IPS DF 6.9 (cell line): ENCODE measurements around the gene EPB41.

ENCODE experiments used
- DNase-seq: peaks from one replicate; pipeline ENCODE4 v3.0.0-alpha.2; 2013; ENCODE audit warnings: low read depth, low spot score
- H3K27ac ChIP-seq: one replicate; pipeline ENCODE4 v1.5.1; 2013; ENCODE audit warnings: low read length, control low read depth
- H3K27me3 ChIP-seq: 2 replicates; pipeline ENCODE4 v1.6.1; 2013; ENCODE audit warnings: mild to moderate bottlenecking, low read length; ENCODE audit not compliant: control insufficient read depth, insufficient read depth
- H3K36me3 ChIP-seq: 2 replicates; pipeline ENCODE4 v1.6.1; 2013; ENCODE audit warnings: low read length; ENCODE audit not compliant: control insufficient read depth, insufficient read depth
- H3K4me1 ChIP-seq: 2 replicates; pipeline ENCODE4 v1.6.1; 2013; ENCODE audit warnings: low read length; ENCODE audit not compliant: control insufficient read depth, insufficient read depth
- H3K4me3 ChIP-seq: 2 replicates; pipeline ENCODE4 v1.5.1; 2013; ENCODE audit warnings: mild to moderate bottlenecking, low read length
- H3K9me3 ChIP-seq: 2 replicates; pipeline ENCODE4 v1.6.1; 2013; ENCODE audit warnings: low read length, inconsistent platforms; ENCODE audit not compliant: control insufficient read depth, insufficient read depth
- WGBS: extraction: QIAGEN DNeasy Blood & Tissue Kit; methylation state at CpG from one replicate; pipeline ENCODE4 v1.1.7; 2013; ENCODE audit warnings: mixed read lengths, missing lambda C conversion rate; ENCODE audit not compliant: insufficient read length, insufficient coverage; 5-methylcytosine and 5-hydroxymethylcytosine counted together

Gene EPB41

GRCh38 chr1:28926629-28927265, 12.4 kb downstream of the EPB41 start:
- no peaks in the 10 kb centered on the region for H3K36me3 ChIP-seq
- H3K4me1 ChIP-seq, result no peaks in the 10 kb centered on the region
- no peak for DNase-seq
- H3K27ac ChIP-seq, result no peak overlapping the region
- no peak overlapping the region for H3K4me3 ChIP-seq
- no peaks in the 10 kb centered on the region for H3K9me3 ChIP-seq
- no CpG with 5 or more reads among the region's 2 CpGs for WGBS
- H3K27me3 ChIP-seq, result no peaks in the 10 kb centered on the region

GRCh38 chr1:28927266-28927647, 12.9 kb downstream of the EPB41 start:
- no CpG with 5 or more reads among the region's 3 CpGs for whole genome bisulfite sequencing
- Histone ChIP-seq H3K27ac (no peak overlapping the region), H3K27me3 (no peaks in the 10 kb centered on the region), H3K36me3 (no peaks in the 10 kb centered on the region), H3K4me1 (no peaks in the 10 kb centered on the region), H3K9me3 (no peaks in the 10 kb centered on the region), H3K4me3 (no peak overlapping the region)
- DNase-seq, result no peak

- DNase-seq, result no peak
- Histone ChIP-seq H3K9me3 (no peaks in the 10 kb centered on the region), H3K36me3 (no peaks in the 10 kb centered on the region), H3K27me3 (no peaks in the 10 kb centered on the region), H3K4me3 (no peak overlapping the region), H3K27ac (no peak overlapping the region), H3K4me1 (no peaks in the 10 kb centered on the region)
- no CpG with 5 or more reads among the region's 1 CpG for WGBS
These were observed 13.4 kb downstream of the EPB41 start for GRCh38 chr1:28927648-28928313.

- H3K27ac ChIP-seq, result no peak overlapping the region
- no CpG with 5 or more reads among the region's 2 CpGs for WGBS
- H3K27me3 ChIP-seq, result no peaks in the 10 kb centered on the region
These were observed 14.1 kb downstream of the EPB41 start for GRCh38 chr1:28928314-28928941.

GRCh38 chr1:28933277-28933676, 18.9 kb downstream of the EPB41 start:
- Histone ChIP-seq H3K27ac (no peak overlapping the region), H3K9me3 (no peaks in the 10 kb centered on the region), H3K36me3 (no peaks in the 10 kb centered on the region), H3K4me3 (no peak overlapping the region), H3K27me3 (no peaks in the 10 kb centered on the region), H3K4me1 (peaks cover 2% of the 10 kb centered on the region; the same call in 1 of the 2 replicates)
- DNase-seq, result no peak
- no CpG with 5 or more reads among the region's 2 CpGs for WGBS

More at GRCh38 chr1:28928314-28928941, 14.1 kb downstream of the EPB41 start:
- H3K9me3 ChIP-seq, result no peaks in the 10 kb centered on the region
- H3K4me1 ChIP-seq, result no peaks in the 10 kb centered on the region
- no peaks in the 10 kb centered on the region for H3K36me3 ChIP-seq
- H3K4me3 ChIP-seq, result no peak overlapping the region
- DNase-seq, result no peak

- H3K27me3 ChIP-seq, result no peaks in the 10 kb centered on the region
- no peaks in the 10 kb centered on the region for H3K36me3 ChIP-seq
- no peaks in the 10 kb centered on the region for H3K9me3 ChIP-seq
- H3K4me3 ChIP-seq, result no peak overlapping the region
- H3K4me1 ChIP-seq, result peaks cover 2% of the 10 kb centered on the region; the same call in 1 of the 2 replicates
- H3K27ac ChIP-seq, result no peak overlapping the region
- DNase-seq, result no peak
These were observed 19.5 kb downstream of the EPB41 start for GRCh38 chr1:28933918-28934317.

- no peak overlapping the region for H3K27ac ChIP-seq
These were observed 20.3 kb downstream of the EPB41 start for GRCh38 chr1:28934676-28935075.

GRCh38 chr1:28935293-28935692, 20.9 kb downstream of the EPB41 start:
- Histone ChIP-seq H3K27ac (no peak overlapping the region), H3K9me3 (no peaks in the 10 kb centered on the region), H3K27me3 (no peaks in the 10 kb centered on the region), H3K4me1 (peaks cover 2% of the 10 kb centered on the region; the same call in 1 of the 2 replicates), H3K4me3 (no peak overlapping the region), H3K36me3 (no peaks in the 10 kb centered on the region)
- no CpG with 5 or more reads among the region's 5 CpGs for WGBS
- DNase-seq, result no peak

More at GRCh38 chr1:28934676-28935075, 20.3 kb downstream of the EPB41 start:
- H3K4me1 ChIP-seq, result peaks cover 2% of the 10 kb centered on the region; the same call in 1 of the 2 replicates
- no peak for DNase-seq
- WGBS, result no CpG with 5 or more reads among the region's 5 CpGs
- H3K36me3 ChIP-seq, result no peaks in the 10 kb centered on the region
- H3K9me3 ChIP-seq, result no peaks in the 10 kb centered on the region
- no peaks in the 10 kb centered on the region for H3K27me3 ChIP-seq
- H3K4me3 ChIP-seq, result no peak overlapping the region

GRCh38 chr1:28936094-28936493, 21.7 kb downstream of the EPB41 start:
- no peak overlapping the region for H3K27ac ChIP-seq
- no peaks in the 10 kb centered on the region for H3K36me3 ChIP-seq
- H3K9me3 ChIP-seq, result no peaks in the 10 kb centered on the region
- H3K4me1 ChIP-seq, result peaks cover 2% of the 10 kb centered on the region; the same call in 1 of the 2 replicates
- no peaks in the 10 kb centered on the region for H3K27me3 ChIP-seq
- WGBS, result no CpG with 5 or more reads among the region's 1 CpG
- DNase-seq, result no peak
- no peak overlapping the region for H3K4me3 ChIP-seq

GRCh38 chr1:28936528-28936927, 22.2 kb downstream of the EPB41 start:
- H3K4me3 ChIP-seq, result no peak overlapping the region
- H3K36me3 ChIP-seq, result no peaks in the 10 kb centered on the region
- no peaks in the 10 kb centered on the region for H3K9me3 ChIP-seq
- H3K27ac ChIP-seq, result no peak overlapping the region
- H3K4me1 ChIP-seq, result peaks cover 2% of the 10 kb centered on the region; the same call in 1 of the 2 replicates
- H3K27me3 ChIP-seq, result no peaks in the 10 kb centered on the region
- DNase-seq, result no peak
